IMR-90 (cell line): Measurements from ENCODE around the gene HSPB6. TPM values are rescaled to one million over a fixed set of nuclear protein-coding genes. Genes with fewer than 3 reads are reported as not detected.

Experiments used
- ATAC-seq: fragments of 200-7000 bp; cut with Tn5 transposase; 2 replicates; pipeline ENCODE4 v1.9.1; 2020; ENCODE audit warnings: low read depth, mild to moderate bottlenecking, moderate library complexity
- BruUV-seq: library from RNA; stranded (reverse); fragments of 400-500 nt; replicated peaks from 2 replicates; lab custom pipeline; 2021; lab: Mats Ljungman, UMichigan
- CTCF ChIA-PET: fragments of 300-600 bp; formaldehyde crosslinking; extraction: SDS; loops from one replicate; lab custom pipeline; 2021; ENCODE audit warnings: antibody characterized with exemption; lab: Yijun Ruan, JAX
- POLR2A ChIA-PET: fragments of 300-600 bp; sonication (Branson Sonifier 250); formaldehyde crosslinking; loops from one replicate; lab custom pipeline; 2022; ENCODE audit warnings: antibody characterized with exemption; ENCODE audit not compliant: unreplicated experiment; lab: Charles Lee
- DNase-seq: peaks from one replicate; pipeline ENCODE4 v3.0.0; 2013
- H2AFZ ChIP-seq: replicated peaks from 2 replicates; pipeline ENCODE3; 2013; ENCODE audit warnings: low read length, mild to moderate bottlenecking; ENCODE audit not compliant: poor library complexity
- H2AK5ac ChIP-seq: 2 replicates; pipeline ENCODE4 v1.6.1; 2013; ENCODE audit warnings: low read depth, low read length, inconsistent platforms
- H2AK9ac ChIP-seq: replicated peaks from 2 replicates; pipeline ENCODE3; 2013; ENCODE audit warnings: mild to moderate bottlenecking, low read depth, low read length, moderate library complexity; ENCODE audit not compliant: poor library complexity
- H2BK120ac ChIP-seq: 2 replicates; pipeline ENCODE4 v1.6.1; 2013; ENCODE audit warnings: low read depth, low read length, inconsistent platforms
- H2BK15ac ChIP-seq: 3 replicates; pipeline ENCODE4 v1.6.1; 2013; ENCODE audit warnings: low read depth, low read length, inconsistent platforms
- H2BK20ac ChIP-seq: 2 replicates; pipeline ENCODE4 v1.6.1; 2013; ENCODE audit warnings: low read depth, mild to moderate bottlenecking, inconsistent platforms, low read length, moderate library complexity
- H2BK5ac ChIP-seq: 2 replicates; pipeline ENCODE4 v1.6.1; 2013; ENCODE audit warnings: mild to moderate bottlenecking, low read depth, low read length, inconsistent platforms; ENCODE audit not compliant: poor library complexity, severe bottlenecking
- H3K14ac ChIP-seq: replicated peaks from 2 replicates; pipeline ENCODE4 v1.6.1; 2013; ENCODE audit warnings: low read depth, low read length, inconsistent platforms
- H3K18ac ChIP-seq: 2 replicates; pipeline ENCODE4 v1.6.1; 2013; ENCODE audit warnings: low read depth, low read length, control low read depth
- H3K23ac ChIP-seq: 2 replicates; pipeline ENCODE4 v1.6.1; 2013; ENCODE audit warnings: low read depth, low read length, inconsistent platforms
- H3K27ac ChIP-seq: 2 replicates; pipeline ENCODE4 v1.5.1; 2013; ENCODE audit warnings: mild to moderate bottlenecking, control low read depth, low read length; ENCODE audit not compliant: insufficient read depth
- H3K27me3 ChIP-seq: 2 replicates; pipeline ENCODE4 v1.6.1; 2013; ENCODE audit warnings: low read length; ENCODE audit not compliant: control insufficient read depth, insufficient read depth
- H3K36me3 ChIP-seq: 2 replicates; pipeline ENCODE4 v1.6.1; 2013; ENCODE audit warnings: low read length, mixed read lengths; ENCODE audit not compliant: control insufficient read depth, insufficient read depth
- H3K4ac ChIP-seq: 2 replicates; pipeline ENCODE4 v1.6.1; 2013; ENCODE audit warnings: low read depth, low read length, inconsistent platforms
- H3K4me1 ChIP-seq: 2 replicates; pipeline ENCODE4 v1.6.1; 2013; ENCODE audit warnings: low read length, mixed read lengths; ENCODE audit not compliant: control insufficient read depth, insufficient read depth
- H3K4me2 ChIP-seq: 2 replicates; pipeline ENCODE4 v1.6.1; 2013; ENCODE audit warnings: low read depth, mild to moderate bottlenecking, control low read depth, low read length, moderate library complexity
- H3K4me3 ChIP-seq: 2 replicates; pipeline ENCODE4 v1.5.1; 2013; ENCODE audit warnings: low read depth, mild to moderate bottlenecking, control low read depth, low read length, moderate library complexity; ENCODE audit not compliant: insufficient read depth
- H3K56ac ChIP-seq: 2 replicates; pipeline ENCODE4 v1.6.1; 2013; ENCODE audit warnings: low read length, inconsistent platforms; ENCODE audit not compliant: insufficient read depth; ENCODE audit errors: extremely low read depth
- H3K79me1 ChIP-seq, 2 experiments: 2 replicates each; pipeline ENCODE4 v1.6.1; 2013; ENCODE audit warnings: low read length in 2 of 2, inconsistent platforms in 1 of 2, low read depth in 1 of 2
- H3K9ac ChIP-seq: 2 replicates; pipeline ENCODE4 v1.6.1; 2013; ENCODE audit warnings: low read depth, low read length, control low read depth
- H3K9me1 ChIP-seq: 2 replicates; pipeline ENCODE4 v1.6.1; 2013; ENCODE audit warnings: low read length, inconsistent platforms; ENCODE audit not compliant: insufficient read depth
- H3K9me3 ChIP-seq: 2 replicates; pipeline ENCODE4 v1.6.1; 2013; ENCODE audit warnings: low read length; ENCODE audit not compliant: control insufficient read depth, insufficient read depth
- H4K20me1 ChIP-seq: 2 replicates; pipeline ENCODE4 v1.6.1; 2013; ENCODE audit warnings: low read length, inconsistent platforms; ENCODE audit not compliant: insufficient read depth
- H4K5ac ChIP-seq: 2 replicates; pipeline ENCODE4 v1.6.1; 2013; ENCODE audit warnings: mild to moderate bottlenecking, low read depth, low read length, control low read depth
- H4K8ac ChIP-seq, 2 experiments: 2 replicates each; pipeline ENCODE4 v1.6.1; 2013; ENCODE audit warnings: low read depth in 2 of 2, low read length in 2 of 2, control low read depth in 1 of 2, inconsistent platforms in 1 of 2
- H4K91ac ChIP-seq: 2 replicates; pipeline ENCODE4 v1.6.1; 2013; ENCODE audit warnings: low read depth, low read length, inconsistent platforms; ENCODE audit not compliant: insufficient read depth
- CHD1 ChIP-seq: IDR thresholded peaks from 2 replicates; pipeline ENCODE4 v1.6.1; 2012; ENCODE audit warnings: low read depth, low read length, improper control_type of control experiment
- FOS ChIP-seq: fragments of 150-350 bp; IDR thresholded peaks from 2 replicates; pipeline ENCODE4 v1.6.1; 2016; ENCODE audit warnings: low read depth, low read length
- POLR2A ChIP-seq: IDR thresholded peaks from 2 replicates; pipeline ENCODE4 v1.6.1; 2012; ENCODE audit warnings: mild to moderate bottlenecking, low read depth, low read length
- USF2 ChIP-seq: fragments of 150-350 bp; IDR thresholded peaks from 2 replicates; pipeline ENCODE4 v1.6.1; 2017; ENCODE audit warnings: mild to moderate bottlenecking, antibody characterized with exemption, low read length, low read depth
- WGBS, 2 experiments: methylation state at CpG; one replicate each; pipeline versions ENCODE4 v1.1.5 to v1.1.7; 2013; ENCODE audit warnings: missing lambda C conversion rate in 2 of 2; ENCODE audit not compliant: insufficient read length in 1 of 2; ENCODE audit errors: extremely low coverage in 2 of 2; 5-methylcytosine and 5-hydroxymethylcytosine counted together
- dilution Hi-C: fragments of 300-500 bp; cut with HindIII; formaldehyde crosslinking; loops from one replicate; pipeline ENCODE4 v1.14.3; 2018; ENCODE audit warnings: low sequenced_read_pairs; ENCODE audit not compliant: unreplicated experiment
- in situ Hi-C: fragments of 300-500 bp; cut with MboI; formaldehyde crosslinking; loops from 3 replicates; pipeline ENCODE4 v1.14.3; 2019; ENCODE audit warnings: low sequenced_read_pairs, inconsistent platforms, mixed read lengths
- intact Hi-C: fragments of 100-400 bp; cut with micrococcal nuclease; formaldehyde crosslinking; loops from 2 replicates; pipeline ENCODE4 v1.10.0; 2022
- polyA plus RNA-seq, 3 experiments: library from polyadenylated mRNA; depleted of rRNA; stranded (reverse); fragments of >200 nt; gene quantifications; 2 replicates each; pipeline ENCODE4 v1.2.3, GENCODE V29; 2012; ENCODE audit warnings: low replicate concordance in 1 of 3
- total RNA-seq: library from RNA; depleted of rRNA; stranded (reverse); fragments of >200 nt; gene quantifications from 2 replicates; pipeline ENCODE4 v1.2.3, GENCODE V29; 2012
- TF ChIP-seq, protein P1 (sequence below): fragments of 150-350 bp; IDR thresholded peaks from 2 replicates; pipeline ENCODE4 v1.6.1; 2016; ENCODE audit warnings: low read depth, mild to moderate bottlenecking, low read length, moderate library complexity, borderline replicate concordance

Gene HSPB6
- total and polyA plus RNA-seq, 2 of the 4 experiments (the other 2 are of a cell fraction) = 5.7 to 206 TPM

GRCh38 chr19:35743640-35744429 lies 13.0 kb downstream of the HSPB6 start:
- POLR2A ChIA-PET = no interaction called here
- Histone ChIP-seq H3K79me1 (peaks cover 0 to 36% of the 10 kb centered on the region in 2 experiments; a peak in 2 of 4 replicates), H3K14ac (no peak overlapping the region), H3K27ac (no peak overlapping the region), H4K20me1 (no peaks in the 10 kb centered on the region; the same call in 1 of the 2 replicates), H3K4me2 (no peak overlapping the region), H3K4ac (no peak overlapping the region), H3K9me1 (peaks cover 5% of the 10 kb centered on the region; the same call in 1 of the 2 replicates), H3K36me3 (peaks cover 2% of the 10 kb centered on the region; the same call in 1 of the 2 replicates), H2BK120ac (no peak overlapping the region), H2BK20ac (no peak overlapping the region), H2AK9ac (peak overlapping the region; percentile 93), H3K23ac (no peak overlapping the region), H3K9me3 (no peaks in the 10 kb centered on the region), H3K4me3 (no peak overlapping the region), H4K91ac (no peak overlapping the region), H2BK5ac (no peak overlapping the region), H3K56ac (no peak overlapping the region), H2AK5ac (no peak overlapping the region), H2BK15ac (no peak overlapping the region), H3K9ac (no peak overlapping the region), H3K27me3 (no peaks in the 10 kb centered on the region), H4K8ac (no peak overlapping the region), H4K5ac (no peak overlapping the region), H3K18ac (no peak overlapping the region), H3K4me1 (0 out of 2 replicates have a peak, but pooled peaks cover 3% of the 10 kb centered on the region), H2AFZ (peak overlapping the region; percentile 97)
- no peak for TF ChIP-seq USF2
- TF ChIP-seq CHD1 = no peak
- TF ChIP-seq FOS = no peak
- no peak for TF ChIP-seq POLR2A
- TF ChIP-seq, protein P1, sequence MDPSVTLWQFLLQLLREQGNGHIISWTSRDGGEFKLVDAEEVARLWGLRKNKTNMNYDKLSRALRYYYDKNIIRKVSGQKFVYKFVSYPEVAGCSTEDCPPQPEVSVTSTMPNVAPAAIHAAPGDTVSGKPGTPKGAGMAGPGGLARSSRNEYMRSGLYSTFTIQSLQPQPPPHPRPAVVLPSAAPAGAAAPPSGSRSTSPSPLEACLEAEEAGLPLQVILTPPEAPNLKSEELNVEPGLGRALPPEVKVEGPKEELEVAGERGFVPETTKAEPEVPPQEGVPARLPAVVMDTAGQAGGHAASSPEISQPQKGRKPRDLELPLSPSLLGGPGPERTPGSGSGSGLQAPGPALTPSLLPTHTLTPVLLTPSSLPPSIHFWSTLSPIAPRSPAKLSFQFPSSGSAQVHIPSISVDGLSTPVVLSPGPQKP = no peak
- 90% methylated on average over 6 of the region's 19 CpGs; no CpG with 5 or more reads in 1 of the 2 experiments for WGBS, 2 experiments
- intact Hi-C loops = loop anchor here (2.0 kb wide), 2 partner anchors 27 to 77 kb away; no protein-coding TSS in a partner anchor
- in situ Hi-C loops = no loop called here
- DNase-seq (no peak), ATAC-seq (no peak)
- dilution Hi-C loops = no loop called here
- CTCF ChIA-PET = no interaction called here
- no TSS peak for BruUV-seq
